HCT116 (cell line): ENCODE results near the gene SLC44A2. TPM values are rescaled to one million over a fixed set of nuclear protein-coding genes. Genes with fewer than 3 reads are reported as not detected.

Experiments
- ATAC-seq: fragments of 200-7000 bp; cut with Tn5 transposase; 2 replicates; pipeline ENCODE4 v1.9.1; 2020; ENCODE audit warnings: mild to moderate bottlenecking, moderate library complexity
- BruUV-seq: library from RNA; stranded (reverse); fragments of 400-500 nt; replicated peaks from 2 replicates; lab custom pipeline; 2021; lab: Mats Ljungman, UMichigan
- CTCF ChIA-PET: fragments of 300-600 bp; sonication (Branson Sonifier 250); formaldehyde crosslinking; loops from one replicate; lab custom pipeline; 2021; ENCODE audit warnings: antibody characterized with exemption; lab: Charles Lee
- POLR2A ChIA-PET: fragments of 300-600, 350-600 bp; sonication (Branson Sonifier 250); formaldehyde crosslinking; loops from one replicate; lab custom pipeline; 2021; ENCODE audit warnings: antibody characterized with exemption; lab: Charles Lee
- RAD21 ChIA-PET, 2 experiments: fragments of 300-600 bp; sonication (Branson Sonifier 250); formaldehyde crosslinking; loops; one replicate each; lab custom pipeline; 2023; ENCODE audit warnings: low total read pairs in 2 of 2; ENCODE audit not compliant: uncharacterized antibody in 2 of 2, unreplicated experiment in 2 of 2, low non-redundant PET in 1 of 2; lab: Charles Lee
- DNase-seq: peaks from one replicate; pipeline ENCODE4 v3.0.0-alpha.2; 2010; ENCODE audit warnings: low read depth, low spot score
- H2AFZ ChIP-seq: fragments of 200-600 bp; shearing (Covaris generic), sonication (generic); 2 replicates; pipeline ENCODE4 v1.6.1; 2017; ENCODE audit warnings: low read depth, mixed run types, mixed read lengths, antibody characterized with exemption, low read length; ENCODE audit not compliant: poor library complexity, severe bottlenecking
- H3K27ac ChIP-seq: 2 replicates; pipeline ENCODE4 v1.5.1; 2012; ENCODE audit warnings: low read depth, low read length
- H3K27me3 ChIP-seq: fragments of 200-600 bp; sonication (generic); 2 replicates; pipeline ENCODE4 v1.6.1; 2016; ENCODE audit warnings: mixed run types, low read length, mixed read lengths; ENCODE audit not compliant: insufficient read depth
- H3K36me3 ChIP-seq, 2 experiments: fragments of 200-500 bp in 1 of 2; fragments of 200-600 bp in 1 of 2; sonication (Bioruptor generic) in 1 of 2; sonication (generic) in 1 of 2; 2 replicates each; pipeline versions ENCODE4 v1.5.1 to v1.6.1; 2014 to 2016; ENCODE audit warnings: low read length in 2 of 2, inconsistent platforms in 1 of 2, mixed read lengths in 1 of 2, mixed run types in 1 of 2; ENCODE audit not compliant: insufficient read depth in 2 of 2, control insufficient read depth in 1 of 2
- H3K4me1 ChIP-seq, 2 experiments: fragments of 200-600 bp in 1 of 2; sonication (generic) in 1 of 2; 2 replicates each; pipeline versions ENCODE4 v1.5.1 to v1.6.1; 2012 to 2017; ENCODE audit warnings: low read length in 2 of 2, inconsistent platforms in 1 of 2, mild to moderate bottlenecking in 1 of 2, mixed read lengths in 1 of 2, mixed run types in 1 of 2, moderate library complexity in 1 of 2; ENCODE audit not compliant: insufficient read depth in 2 of 2, control insufficient read depth in 1 of 2
- H3K4me2 ChIP-seq: fragments of 200-600 bp; sonication (generic); 2 replicates; pipeline ENCODE4 v1.6.1; 2017; ENCODE audit warnings: mixed run types, low read length, mixed read lengths
- H3K4me3 ChIP-seq, 2 experiments: fragments of 200-600 bp in 1 of 2; sonication (generic) in 1 of 2; replicated peaks in 1 of 2; 2 replicates each; pipeline ENCODE4 v1.5.1; 2011 to 2016; ENCODE audit warnings: low read length in 2 of 2, control low read depth in 1 of 2, low read depth in 1 of 2, mild to moderate bottlenecking in 1 of 2, mixed read lengths in 1 of 2, mixed run types in 1 of 2
- H3K79me2 ChIP-seq: fragments of 200-600 bp; sonication (generic); 2 replicates; pipeline ENCODE4 v1.6.1; 2017; ENCODE audit warnings: mild to moderate bottlenecking, mixed run types, low read length, moderate library complexity, mixed read lengths; ENCODE audit not compliant: insufficient read depth
- H3K9ac ChIP-seq: fragments of 200-600 bp; sonication (generic); 2 replicates; pipeline ENCODE4 v1.6.1; 2016; ENCODE audit warnings: low read length, mixed read lengths
- H3K9me2 ChIP-seq: fragments of 200-600 bp; sonication (generic), shearing (Covaris generic); 2 replicates; pipeline ENCODE4 v1.6.1; 2017; ENCODE audit warnings: mixed run types, mild to moderate bottlenecking, moderate library complexity; ENCODE audit not compliant: insufficient read depth
- H3K9me3 ChIP-seq, 2 experiments: fragments of 200-500 bp in 1 of 2; fragments of 200-600 bp in 1 of 2; sonication (Bioruptor generic) in 1 of 2; sonication (generic) in 1 of 2; 2 replicates each; pipeline ENCODE4 v1.6.1; 2014 to 2017; ENCODE audit warnings: low read length in 2 of 2, mixed read lengths in 2 of 2, inconsistent platforms in 1 of 2, low read depth in 1 of 2, mild to moderate bottlenecking in 1 of 2, mixed run types in 1 of 2, moderate library complexity in 1 of 2; ENCODE audit not compliant: control insufficient read depth in 1 of 2, insufficient read depth in 1 of 2
- H4K20me1 ChIP-seq: fragments of 200-600 bp; sonication (generic), shearing (Covaris generic); 2 replicates; pipeline ENCODE4 v1.6.1; 2017; ENCODE audit warnings: mixed run types, mild to moderate bottlenecking, moderate library complexity; ENCODE audit not compliant: insufficient read depth
- CBX3 ChIP-seq: IDR thresholded peaks from 2 replicates; pipeline ENCODE4 v1.6.1; 2012; ENCODE audit warnings: low read depth
- CEBPB ChIP-seq: IDR thresholded peaks from 2 replicates; pipeline ENCODE4 v1.6.1; 2012; ENCODE audit warnings: low read depth
- EGR1 ChIP-seq: IDR thresholded peaks from 2 replicates; pipeline ENCODE4 v1.6.1; 2012; ENCODE audit warnings: low read depth
- ELF1 ChIP-seq: IDR thresholded peaks from 2 replicates; pipeline ENCODE4 v1.6.1; 2012; ENCODE audit warnings: low read depth, borderline replicate concordance
- EZH2 ChIP-seq: fragments of 200-600 bp; sonication (generic); IDR thresholded peaks from 2 replicates; pipeline ENCODE4 v1.6.1; 2017; ENCODE audit warnings: antibody characterized with exemption, mixed run types
- EZH2phosphoT487 ChIP-seq: fragments of 200-600 bp; IDR thresholded peaks from 2 replicates; pipeline ENCODE4 v1.6.1; 2018; ENCODE audit warnings: antibody characterized with exemption, borderline replicate concordance
- FOSL1 ChIP-seq: IDR thresholded peaks from 2 replicates; pipeline ENCODE4 v1.6.1; 2012; ENCODE audit warnings: low read depth
- JUND ChIP-seq: IDR thresholded peaks from 2 replicates; pipeline ENCODE4 v1.6.1; 2012
- POLR2AphosphoS5 ChIP-seq: IDR thresholded peaks from 2 replicates; pipeline ENCODE4 v1.6.1; 2011; ENCODE audit warnings: mild to moderate bottlenecking, low read depth, low read length, moderate library complexity
- RAD21 ChIP-seq: IDR thresholded peaks from 2 replicates; pipeline ENCODE4 v1.6.1; 2012; ENCODE audit warnings: low read depth, mild to moderate bottlenecking
- SIN3A ChIP-seq: IDR thresholded peaks from 2 replicates; pipeline ENCODE4 v1.6.1; 2012; ENCODE audit warnings: low read depth
- SRF ChIP-seq: IDR thresholded peaks from 2 replicates; pipeline ENCODE4 v1.6.1; 2012; ENCODE audit warnings: low read depth
- YY1 ChIP-seq: IDR thresholded peaks from 2 replicates; pipeline ENCODE4 v1.6.1; 2011; ENCODE audit warnings: low read length, low read depth, moderate library complexity, mild to moderate bottlenecking; ENCODE audit not compliant: insufficient replicate concordance; ENCODE audit errors: extremely low read depth
- ZFX ChIP-seq: fragments of 450-650 bp; IDR thresholded peaks from 2 replicates; pipeline ENCODE4 v1.6.1; 2017
- intact Hi-C: fragments of 100-400 bp; cut with micrococcal nuclease; formaldehyde crosslinking; loops from 2 replicates; pipeline ENCODE4 v1.10.0; 2022
- total RNA-seq: library from RNA; stranded (reverse); gene quantifications from one replicate; pipeline ENCODE4 v1.2.1, GENCODE V29; 2021; ENCODE audit not compliant: unreplicated experiment
- TF ChIP-seq, protein P1 (sequence below): IDR thresholded peaks from 2 replicates; pipeline ENCODE4 v1.6.1; 2012

Gene SLC44A2
- total RNA-seq, 1 experiment from 2014 or later, result 90.9 TPM

DNA sequence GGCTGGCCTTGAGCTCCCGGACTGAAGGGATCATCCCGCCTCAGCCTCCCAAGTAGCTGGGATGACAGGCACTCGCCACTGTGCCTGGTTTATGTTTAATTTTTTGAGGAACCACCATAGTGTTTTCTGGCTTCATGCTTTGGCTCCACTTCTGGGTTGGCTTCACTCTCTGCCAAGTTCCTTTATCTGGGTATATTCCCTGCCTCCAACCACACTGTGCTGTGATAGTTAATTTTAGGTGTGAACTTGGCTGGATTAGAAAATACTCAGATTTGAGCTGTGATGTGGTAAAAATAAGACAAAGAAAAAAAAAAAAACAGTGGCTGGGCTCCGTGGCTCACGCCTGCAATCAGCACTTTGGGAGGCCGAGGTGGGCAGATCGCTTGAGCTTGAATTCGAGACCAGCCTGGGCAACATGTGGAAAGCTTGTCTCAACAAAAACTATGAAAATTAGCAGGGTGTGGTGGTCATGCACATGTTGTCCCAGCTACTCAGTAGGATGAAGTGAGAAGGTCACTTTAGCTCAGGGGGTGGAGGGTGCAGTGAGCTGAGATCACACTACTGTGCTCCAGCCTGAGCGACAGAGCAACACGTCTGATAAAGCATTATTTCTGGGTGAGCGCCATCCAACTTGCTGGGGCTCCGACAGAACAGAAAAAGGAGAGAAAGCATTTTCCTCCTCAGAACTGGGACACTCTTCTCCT lies 21.3 kb downstream of the SLC44A2 start:
- H3K4me3 ChIP-seq, result no peak overlapping the region
- no peaks in the 10 kb centered on the region for H3K27me3 ChIP-seq
- H3K9me3 ChIP-seq, result no peaks in the 10 kb centered on the region
- 0 out of 4 replicates have a peak, but pooled peaks cover 0 to 3% of the 10 kb centered on the region in 2 experiments for H3K36me3 ChIP-seq
- H4K20me1 ChIP-seq, result no peaks in the 10 kb centered on the region
- peaks cover under 1% of the 10 kb centered on the region; the same call in 1 of the 2 replicates for H3K79me2 ChIP-seq
- H3K4me1 ChIP-seq, result peaks cover 5 to 13% of the 10 kb centered on the region in 2 experiments; a peak in 3 of 4 replicates
- RAD21 ChIA-PET, result interaction anchor here in 1 of 2 experiments (4.0 kb wide), 1 partner anchor 66 kb away, joined by 31 read pairs; no protein-coding TSS in a partner anchor
- H2AFZ ChIP-seq, result no peak overlapping the region
- BruUV-seq, result no TSS peak
- DNase-seq (no peak), ATAC-seq (no peak)
- POLR2A ChIA-PET, result no interaction called here
- no peak overlapping the region for H3K27ac ChIP-seq
- intact Hi-C loops, result no loop called here
- CTCF ChIA-PET, result interaction anchor here (1.4 to 5.7 kb wide), 2 partner anchors 65 to 105 kb away, joined by 3 to 114 read pairs; no protein-coding TSS in a partner anchor
- no peaks in the 10 kb centered on the region for H3K9me2 ChIP-seq
- no peak for TF ChIP-seq EZH2
- TF ChIP-seq FOSL1, result no peak
- no peak for TF ChIP-seq SIN3A
- TF ChIP-seq, protein P1, sequence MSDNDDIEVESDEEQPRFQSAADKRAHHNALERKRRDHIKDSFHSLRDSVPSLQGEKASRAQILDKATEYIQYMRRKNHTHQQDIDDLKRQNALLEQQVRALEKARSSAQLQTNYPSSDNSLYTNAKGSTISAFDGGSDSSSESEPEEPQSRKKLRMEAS, result no peak
- no peak for TF ChIP-seq EGR1
- TF ChIP-seq YY1, result no peak
- no peak for TF ChIP-seq CBX3
- TF ChIP-seq POLR2AphosphoS5, result no peak
- TF ChIP-seq CEBPB, result no peak
- no peak for TF ChIP-seq EZH2phosphoT487
- TF ChIP-seq SRF, result no peak
- no peak for TF ChIP-seq RAD21
- no peak for TF ChIP-seq JUND
- no peak for TF ChIP-seq ELF1
- TF ChIP-seq ZFX, result no peak
- H3K9ac ChIP-seq, result no peak overlapping the region
- no peak overlapping the region for H3K4me2 ChIP-seq
